Measurements from ENCODE around the gene EIF4A3.

DNA sequence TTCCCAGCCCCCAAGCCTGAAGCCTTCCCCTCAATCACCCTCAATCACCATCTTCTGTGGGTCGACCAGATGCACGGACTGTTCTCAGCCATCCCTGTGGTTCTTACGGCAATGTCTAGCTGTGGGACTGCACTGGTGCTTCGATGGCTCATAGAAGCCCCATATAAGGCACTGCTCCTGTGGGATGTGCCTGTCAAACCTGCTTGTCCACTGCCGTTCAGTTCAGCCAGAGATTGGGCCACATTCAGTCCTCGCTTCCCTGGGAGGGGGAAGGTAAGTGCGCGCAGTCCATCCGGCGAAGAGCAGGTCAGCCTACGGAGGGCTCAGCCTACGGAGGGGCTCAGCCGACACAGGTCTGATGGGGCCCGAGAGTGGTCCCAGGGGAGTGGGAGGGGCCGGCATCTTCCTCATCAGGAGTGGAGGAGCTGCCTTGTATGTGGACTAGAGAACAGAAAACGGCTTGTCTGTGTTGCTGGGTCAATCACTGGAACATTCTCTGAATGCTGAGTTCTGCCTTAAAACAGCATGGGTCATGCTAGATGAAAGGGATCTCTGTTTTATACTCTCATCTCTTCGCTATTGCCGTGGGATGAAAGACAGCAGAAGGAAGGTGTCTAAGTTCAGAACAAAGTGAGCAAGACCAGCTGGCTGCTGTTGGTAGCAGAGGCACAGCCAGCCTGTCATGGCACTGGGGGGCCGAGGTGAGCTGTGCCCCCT, 23.0 kb upstream of the EIF4A3 start, which contains the start of gene CARD14:
- TF ChIP-seq, protein P1, sequence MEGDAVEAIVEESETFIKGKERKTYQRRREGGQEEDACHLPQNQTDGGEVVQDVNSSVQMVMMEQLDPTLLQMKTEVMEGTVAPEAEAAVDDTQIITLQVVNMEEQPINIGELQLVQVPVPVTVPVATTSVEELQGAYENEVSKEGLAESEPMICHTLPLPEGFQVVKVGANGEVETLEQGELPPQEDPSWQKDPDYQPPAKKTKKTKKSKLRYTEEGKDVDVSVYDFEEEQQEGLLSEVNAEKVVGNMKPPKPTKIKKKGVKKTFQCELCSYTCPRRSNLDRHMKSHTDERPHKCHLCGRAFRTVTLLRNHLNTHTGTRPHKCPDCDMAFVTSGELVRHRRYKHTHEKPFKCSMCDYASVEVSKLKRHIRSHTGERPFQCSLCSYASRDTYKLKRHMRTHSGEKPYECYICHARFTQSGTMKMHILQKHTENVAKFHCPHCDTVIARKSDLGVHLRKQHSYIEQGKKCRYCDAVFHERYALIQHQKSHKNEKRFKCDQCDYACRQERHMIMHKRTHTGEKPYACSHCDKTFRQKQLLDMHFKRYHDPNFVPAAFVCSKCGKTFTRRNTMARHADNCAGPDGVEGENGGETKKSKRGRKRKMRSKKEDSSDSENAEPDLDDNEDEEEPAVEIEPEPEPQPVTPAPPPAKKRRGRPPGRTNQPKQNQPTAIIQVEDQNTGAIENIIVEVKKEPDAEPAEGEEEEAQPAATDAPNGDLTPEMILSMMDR (IDR thresholded peaks at IDR 0.05) = no peak
- TF ChIP-seq POLR2A (IDR thresholded peaks at IDR 0.05) = no peak

Data from body of pancreas (tissue), 4 donors.